ENCODE measurements around the gene CERK. TPM values are rescaled to one million over a fixed set of nuclear protein-coding genes. Genes with fewer than 3 reads are reported as not detected.
"Not testable (repeated sequence)": the region's sequence is repeated elsewhere in the genome, so short reads cannot be mapped to it uniquely, and the experiment has no call there.

Gene CERK, protein sequence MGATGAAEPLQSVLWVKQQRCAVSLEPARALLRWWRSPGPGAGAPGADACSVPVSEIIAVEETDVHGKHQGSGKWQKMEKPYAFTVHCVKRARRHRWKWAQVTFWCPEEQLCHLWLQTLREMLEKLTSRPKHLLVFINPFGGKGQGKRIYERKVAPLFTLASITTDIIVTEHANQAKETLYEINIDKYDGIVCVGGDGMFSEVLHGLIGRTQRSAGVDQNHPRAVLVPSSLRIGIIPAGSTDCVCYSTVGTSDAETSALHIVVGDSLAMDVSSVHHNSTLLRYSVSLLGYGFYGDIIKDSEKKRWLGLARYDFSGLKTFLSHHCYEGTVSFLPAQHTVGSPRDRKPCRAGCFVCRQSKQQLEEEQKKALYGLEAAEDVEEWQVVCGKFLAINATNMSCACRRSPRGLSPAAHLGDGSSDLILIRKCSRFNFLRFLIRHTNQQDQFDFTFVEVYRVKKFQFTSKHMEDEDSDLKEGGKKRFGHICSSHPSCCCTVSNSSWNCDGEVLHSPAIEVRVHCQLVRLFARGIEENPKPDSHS
- total RNA-seq: 10 to 100 TPM; 37.3 to 51.1 (median 48.0) TPM

- TF ChIP-seq EP300 (IDR thresholded peaks at IDR 0.05) (no peak), POLR2AphosphoS5 (IDR thresholded peaks at IDR 0.05) (peak in 1 of 2 donors; percentile 62), POLR2A (IDR thresholded peaks at IDR 0.05; ENCODE audit: low read depth) (peak; percentile 49)
- peak within 1 kb of the TSS; percentile 74 to 99 (median 94) for H3K4me3 ChIP-seq
- peaks cover 61 to 76% (median 64%) of the 10 kb centered on the region in 4 donors for H3K4me1 ChIP-seq
- H3K27ac ChIP-seq (replicated peaks in 1 of 4): peak within 1 kb of the TSS; percentile 89 to 97 (median 92)
- 0% methylated on average over 3 of the region's 99 CpGs for WGBS
- DNase-seq (ENCODE audit: extremely low spot score): peak; percentile 94
- no peaks in the 10 kb centered on the region for H3K27me3 ChIP-seq
- H3K36me3 ChIP-seq: no peaks in the 10 kb centered on the region
- no peaks in the 10 kb centered on the region for H3K9me3 ChIP-seq
- intact Hi-C loops (cut with DNase I): loop anchor here (5.0 kb wide), 1 partner anchor 161 kb away; no protein-coding TSS in a partner anchor
Observed at GRCh38 chr22:46737976-46738646, at the start of gene CERK. TSS of gene CERK (minus strand) at chr22:46738252. CDS start at chr22:46738148, 104 bp downstream.

- no peak for DNase-seq (ENCODE audit: extremely low spot score)
- Histone ChIP-seq H3K4me3 (no peak overlapping the region), H3K27ac (replicated peaks in 1 of 4) (no peak overlapping the region), H3K9me3 (no peaks in the 10 kb centered on the region), H3K36me3 (no peaks in the 10 kb centered on the region), H3K4me1 (no peaks in the 10 kb centered on the region), H3K27me3 (no peaks in the 10 kb centered on the region)
- intact Hi-C loops (cut with DNase I): no loop called here
- 88% methylated on average over 3 of the region's 3 CpGs for WGBS
- TF ChIP-seq POLR2AphosphoS5 (IDR thresholded peaks at IDR 0.05): no peak
- no peak for TF ChIP-seq POLR2A (IDR thresholded peaks at IDR 0.05; ENCODE audit: low read depth)
- no peak for TF ChIP-seq EP300 (IDR thresholded peaks at IDR 0.05)
- no peak for TF ChIP-seq CTCF (IDR thresholded peaks at IDR 0.05)
Observed at GRCh38 chr22:46783721-46784120, 45.7 kb upstream of the CERK start.

DNA sequence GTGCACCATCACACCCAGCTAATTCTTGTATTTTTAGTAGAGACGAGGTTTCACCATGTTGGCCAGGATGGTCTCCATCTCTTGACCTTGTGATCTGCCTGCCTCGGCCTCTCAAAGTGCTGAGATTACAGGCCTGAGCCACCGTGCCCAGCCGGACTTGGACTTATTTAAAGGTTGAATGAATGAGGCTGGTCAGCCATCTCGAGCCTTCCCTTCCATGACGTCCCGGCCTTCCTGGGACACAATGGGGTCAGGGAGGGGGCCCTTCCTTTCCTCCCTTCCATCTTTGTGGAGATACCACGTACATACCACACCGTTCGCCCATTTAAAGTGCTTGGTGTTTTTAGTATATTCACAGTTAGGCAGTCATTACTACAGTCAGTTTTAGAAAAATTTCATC is 44.1 kb upstream of the CERK start:
- H3K4me1 ChIP-seq; H3K27ac ChIP-seq (replicated peaks in 1 of 4); DNase-seq (ENCODE audit: extremely low spot score); H3K36me3 ChIP-seq; H3K27me3 ChIP-seq; intact Hi-C loops (cut with DNase I); H3K4me3 ChIP-seq; H3K9me3 ChIP-seq: not testable (repeated sequence)
- 86% methylated on average over 9 of the region's 10 CpGs for WGBS

DNA sequence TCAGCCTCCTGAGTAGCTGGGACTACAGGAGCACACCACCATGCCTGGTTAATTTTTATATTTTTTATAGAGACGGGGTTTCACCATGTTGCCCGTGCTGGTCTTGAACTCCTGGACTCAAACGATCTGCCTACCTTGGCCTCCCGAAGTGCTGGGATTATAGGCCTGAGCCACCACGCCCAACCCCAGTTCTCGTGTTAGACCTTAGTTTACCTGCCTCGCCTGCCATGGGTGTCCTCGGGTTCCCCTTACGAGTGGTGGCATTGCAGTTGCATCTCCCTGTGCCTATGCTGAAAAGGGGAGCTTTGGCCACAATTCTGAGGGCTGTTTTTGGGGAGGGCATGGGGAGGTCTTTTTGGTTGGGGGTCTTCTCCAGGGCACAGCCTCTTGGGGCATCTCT is 43.2 kb upstream of the CERK start:
- Histone ChIP-seq H3K27ac (replicated peaks in 1 of 4) (no peak overlapping the region), H3K36me3 (no peaks in the 10 kb centered on the region), H3K4me1 (peaks cover 16 to 18% (median 17%) of the 10 kb centered on the region in 4 donors), H3K4me3 (no peak overlapping the region), H3K27me3 (no peaks in the 10 kb centered on the region), H3K9me3 (no peaks in the 10 kb centered on the region)
- DNase-seq (ENCODE audit: extremely low spot score): no peak
- no peak for TF ChIP-seq EP300 (IDR thresholded peaks at IDR 0.05)
- TF ChIP-seq POLR2AphosphoS5 (IDR thresholded peaks at IDR 0.05): no peak
- no peak for TF ChIP-seq CTCF (IDR thresholded peaks at IDR 0.05)
- no peak for TF ChIP-seq POLR2A (IDR thresholded peaks at IDR 0.05; ENCODE audit: low read depth)
- 94% methylated on average over 9 of the region's 9 CpGs for WGBS
- intact Hi-C loops (cut with DNase I): no loop called here

- intact Hi-C loops (cut with DNase I): no loop called here
- no peak for DNase-seq (ENCODE audit: extremely low spot score)
- 90% methylated on average over 9 of the region's 9 CpGs for WGBS
Observed at GRCh38 chr22:46780453-46780852, 42.4 kb upstream of the CERK start.

More at GRCh38 chr22:46780453-46780852, 42.4 kb upstream of the CERK start:
- no peaks in the 10 kb centered on the region for H3K36me3 ChIP-seq
- TF ChIP-seq POLR2AphosphoS5 (IDR thresholded peaks at IDR 0.05) (no peak), CTCF (IDR thresholded peaks at IDR 0.05) (no peak), POLR2A (IDR thresholded peaks at IDR 0.05; ENCODE audit: low read depth) (no peak), EP300 (IDR thresholded peaks at IDR 0.05) (no peak)
- H3K4me3 ChIP-seq: no peak overlapping the region
- H3K9me3 ChIP-seq: no peaks in the 10 kb centered on the region
- H3K27me3 ChIP-seq: no peaks in the 10 kb centered on the region
- no peak overlapping the region for H3K27ac ChIP-seq (replicated peaks in 1 of 4)
- H3K4me1 ChIP-seq: peaks cover 22 to 26% (median 24%) of the 10 kb centered on the region in 4 donors

All from esophagus muscularis mucosa (tissue), 4 donors.